D721Med (cell line): ENCODE measurements around the gene CPVL.
A peak's percentile ranks its signal among the peaks of the same experiment; 100 is the strongest.
"Not testable (repeated sequence)": the region's sequence is repeated elsewhere in the genome, so short reads cannot be mapped to it uniquely, and the experiment has no call there.

Experiments
- DNase-seq: peaks from one replicate; pipeline ENCODE4 v3.0.0; 2011; ENCODE audit warnings: low spot score; ENCODE audit not compliant: insufficient read length
- FAIRE-seq: peaks from 2 replicates; lab custom pipeline; 2011; peaks lifted over from hg19 to GRCh38; lab: Jason Lieb, UNC
- TF ChIP-seq, protein P1 (sequence below): IDR thresholded peaks from 2 replicates; pipeline ENCODE4 v1.5.1; 2012; ENCODE audit warnings: mild to moderate bottlenecking, control low read depth; ENCODE audit not compliant: insufficient read depth; ENCODE audit errors: missing control alignments

Gene CPVL

GRCh38 chr7:29122081-29122480 is 24.3 kb downstream of the CPVL start:
- FAIRE-seq (no peak), DNase-seq (no peak)
- TF ChIP-seq, protein P1, sequence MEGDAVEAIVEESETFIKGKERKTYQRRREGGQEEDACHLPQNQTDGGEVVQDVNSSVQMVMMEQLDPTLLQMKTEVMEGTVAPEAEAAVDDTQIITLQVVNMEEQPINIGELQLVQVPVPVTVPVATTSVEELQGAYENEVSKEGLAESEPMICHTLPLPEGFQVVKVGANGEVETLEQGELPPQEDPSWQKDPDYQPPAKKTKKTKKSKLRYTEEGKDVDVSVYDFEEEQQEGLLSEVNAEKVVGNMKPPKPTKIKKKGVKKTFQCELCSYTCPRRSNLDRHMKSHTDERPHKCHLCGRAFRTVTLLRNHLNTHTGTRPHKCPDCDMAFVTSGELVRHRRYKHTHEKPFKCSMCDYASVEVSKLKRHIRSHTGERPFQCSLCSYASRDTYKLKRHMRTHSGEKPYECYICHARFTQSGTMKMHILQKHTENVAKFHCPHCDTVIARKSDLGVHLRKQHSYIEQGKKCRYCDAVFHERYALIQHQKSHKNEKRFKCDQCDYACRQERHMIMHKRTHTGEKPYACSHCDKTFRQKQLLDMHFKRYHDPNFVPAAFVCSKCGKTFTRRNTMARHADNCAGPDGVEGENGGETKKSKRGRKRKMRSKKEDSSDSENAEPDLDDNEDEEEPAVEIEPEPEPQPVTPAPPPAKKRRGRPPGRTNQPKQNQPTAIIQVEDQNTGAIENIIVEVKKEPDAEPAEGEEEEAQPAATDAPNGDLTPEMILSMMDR: no peak

DNA sequence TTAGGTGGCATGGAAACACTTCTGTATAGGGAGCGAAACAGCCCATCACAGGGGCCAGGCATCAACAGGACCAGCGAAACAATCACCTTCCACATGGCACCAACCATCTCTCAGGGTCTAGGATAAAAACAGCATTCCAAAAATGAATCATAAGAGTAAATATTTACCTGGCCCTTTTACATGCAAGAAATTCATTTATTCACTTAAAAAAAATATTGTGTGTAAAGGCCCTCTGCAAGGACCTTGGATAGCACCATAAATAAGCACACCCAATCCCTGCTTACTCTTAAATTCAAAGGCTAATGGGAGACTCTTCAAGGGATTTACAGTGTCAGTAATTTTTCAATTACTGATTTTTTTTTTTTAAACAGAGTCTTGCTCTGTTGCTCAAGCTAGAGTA is 25.4 kb downstream of the CPVL start:
- FAIRE-seq: no peak
- DNase-seq: no peak
- TF ChIP-seq, protein P1: no peak

GRCh38 chr7:29119538-29119937 is 26.8 kb downstream of the CPVL start:
- TF ChIP-seq, protein P1: no peak
- DNase-seq (no peak), FAIRE-seq (no peak)

- peak; percentile 46 for FAIRE-seq
- TF ChIP-seq, protein P1: no peak
- no peak for DNase-seq
Observed at GRCh38 chr7:29116361-29117200, 29.8 kb downstream of the CPVL start.

GRCh38 chr7:29115753-29116152 is 30.6 kb downstream of the CPVL start:
- FAIRE-seq (no peak), DNase-seq (no peak)
- TF ChIP-seq, protein P1: no peak

- FAIRE-seq: no peak
- TF ChIP-seq, protein P1: no peak
- no peak for DNase-seq
Observed at GRCh38 chr7:29115130-29115687, 31.1 kb downstream of the CPVL start.

DNA sequence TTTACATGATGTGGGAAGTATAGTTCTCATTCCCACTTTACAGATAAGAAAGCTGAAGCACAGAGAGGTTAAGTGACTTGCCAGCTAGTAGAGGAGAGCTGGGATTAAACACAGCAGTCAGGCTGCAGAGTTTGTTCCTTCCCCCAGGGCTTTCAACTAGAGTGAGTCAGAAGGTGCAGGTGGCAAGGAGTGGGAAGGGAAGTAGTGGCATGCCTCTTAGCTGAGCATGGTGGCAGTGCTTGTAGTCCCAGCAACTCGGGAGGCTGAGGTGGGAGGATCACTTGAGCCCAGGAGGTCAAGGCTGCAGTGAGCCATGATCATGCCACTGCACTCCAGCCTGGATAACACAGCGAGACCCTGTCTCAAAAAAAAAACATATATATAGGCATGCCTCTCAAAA is 32.1 kb downstream of the CPVL start:
- not testable (repeated sequence) for FAIRE-seq, DNase-seq
